Stimulated activated naive CD4-positive, alpha-beta T cell treated with Interleukin-2 at 50 U/mL for 16 hours (primary cell): ENCODE results near the gene TRAF3IP3.
A peak's percentile ranks its signal among the peaks of the same experiment; 100 is the strongest.

Source experiments
- DNase-seq: peaks from one replicate; lab custom pipeline; 2025; lab: John Stamatoyannopoulos, UW

The TRAF3IP3 gene

DNA sequence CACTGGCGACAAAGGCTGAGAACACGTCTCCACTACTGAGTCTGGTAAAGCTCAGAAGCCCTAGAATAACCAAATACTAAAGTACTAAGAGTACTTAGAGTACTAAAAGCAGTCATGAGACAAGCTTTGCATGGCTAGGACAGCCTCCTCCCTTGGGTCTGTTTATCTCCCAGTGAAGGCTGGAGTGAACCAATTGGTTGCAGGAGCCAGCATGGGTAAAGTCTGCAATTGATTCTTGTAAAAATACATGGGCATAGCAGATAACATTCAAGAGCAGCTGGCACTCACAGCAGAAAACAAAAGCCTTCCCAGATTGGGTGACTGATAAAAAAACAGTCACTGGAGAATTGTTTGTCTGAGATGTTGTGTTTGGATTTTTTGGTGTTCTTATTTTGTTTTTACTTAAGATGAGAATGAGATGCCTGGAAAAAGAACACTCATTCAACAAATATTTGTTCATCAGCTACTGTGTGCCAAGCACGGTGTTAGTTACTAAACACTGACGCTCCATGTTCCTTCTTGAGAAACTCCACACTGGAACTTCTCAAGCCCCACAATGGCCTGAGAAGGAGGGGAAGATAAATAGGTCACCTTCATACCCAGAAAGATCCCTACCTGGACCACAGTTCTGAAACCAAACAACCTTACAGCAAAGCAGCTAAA is 46.4 kb downstream of the TRAF3IP3 start:
- no peak for DNase-seq

DNA sequence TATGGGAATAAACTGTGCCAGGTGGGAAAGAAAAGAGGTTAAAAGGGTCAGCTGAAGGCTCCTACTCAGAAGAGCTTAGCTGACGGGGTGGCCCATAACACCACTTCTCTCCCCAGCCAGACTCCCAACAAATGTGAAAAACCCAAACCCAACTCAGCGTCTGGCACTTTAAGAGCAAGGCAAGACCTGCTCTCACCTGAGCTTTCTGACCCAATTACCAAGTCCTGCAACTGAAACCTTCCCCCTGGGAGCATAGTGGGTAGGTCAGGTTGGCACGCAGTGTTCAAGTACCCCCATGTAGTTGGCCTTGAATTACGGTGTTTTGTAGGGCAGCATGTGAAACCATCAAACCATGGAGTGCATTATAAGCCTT is 46.9 kb downstream of the TRAF3IP3 start:
- DNase-seq = no peak

DNA sequence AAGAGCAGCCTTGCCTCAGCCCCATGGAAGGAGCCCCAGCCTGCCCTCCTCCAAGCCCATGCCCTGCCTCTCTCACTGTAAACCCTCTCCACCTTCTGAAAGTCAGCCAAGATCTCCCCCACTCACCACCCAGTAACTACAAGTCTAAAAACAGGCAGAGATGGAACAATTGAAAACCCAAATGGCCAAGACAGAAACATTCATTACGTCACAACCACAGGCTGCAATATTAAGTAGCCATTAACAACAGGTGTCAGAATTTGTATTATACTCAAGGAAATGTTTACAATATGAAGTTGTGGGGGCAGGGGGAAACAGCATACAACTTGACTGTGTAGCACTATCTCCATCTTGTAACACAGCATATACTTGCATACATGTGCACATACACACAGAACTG is 47.7 kb downstream of the TRAF3IP3 start:
- DNase-seq = no peak

DNA sequence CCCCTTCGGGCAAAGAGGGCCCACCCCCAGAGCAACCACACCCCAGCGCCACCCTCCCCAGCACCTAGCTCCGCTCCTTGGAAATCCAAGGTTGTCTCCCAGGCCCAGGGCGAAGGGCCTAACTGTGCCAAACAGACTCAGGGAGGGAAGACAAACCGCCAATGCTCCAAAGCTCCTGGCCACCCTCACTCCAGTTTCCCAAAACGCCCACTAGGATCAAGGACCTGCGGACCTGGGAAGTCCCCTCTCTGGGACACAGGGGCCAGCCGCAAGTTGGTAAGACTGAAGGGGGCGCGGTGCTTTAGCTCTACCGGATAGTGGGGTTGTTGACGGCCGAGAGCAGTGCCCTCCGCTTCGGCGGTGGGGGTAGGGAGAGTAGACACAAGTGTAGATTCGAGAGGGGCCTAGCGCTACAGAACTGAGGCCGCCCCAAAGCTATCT is 49.5 kb downstream of the TRAF3IP3 start:
- no peak for DNase-seq

DNA sequence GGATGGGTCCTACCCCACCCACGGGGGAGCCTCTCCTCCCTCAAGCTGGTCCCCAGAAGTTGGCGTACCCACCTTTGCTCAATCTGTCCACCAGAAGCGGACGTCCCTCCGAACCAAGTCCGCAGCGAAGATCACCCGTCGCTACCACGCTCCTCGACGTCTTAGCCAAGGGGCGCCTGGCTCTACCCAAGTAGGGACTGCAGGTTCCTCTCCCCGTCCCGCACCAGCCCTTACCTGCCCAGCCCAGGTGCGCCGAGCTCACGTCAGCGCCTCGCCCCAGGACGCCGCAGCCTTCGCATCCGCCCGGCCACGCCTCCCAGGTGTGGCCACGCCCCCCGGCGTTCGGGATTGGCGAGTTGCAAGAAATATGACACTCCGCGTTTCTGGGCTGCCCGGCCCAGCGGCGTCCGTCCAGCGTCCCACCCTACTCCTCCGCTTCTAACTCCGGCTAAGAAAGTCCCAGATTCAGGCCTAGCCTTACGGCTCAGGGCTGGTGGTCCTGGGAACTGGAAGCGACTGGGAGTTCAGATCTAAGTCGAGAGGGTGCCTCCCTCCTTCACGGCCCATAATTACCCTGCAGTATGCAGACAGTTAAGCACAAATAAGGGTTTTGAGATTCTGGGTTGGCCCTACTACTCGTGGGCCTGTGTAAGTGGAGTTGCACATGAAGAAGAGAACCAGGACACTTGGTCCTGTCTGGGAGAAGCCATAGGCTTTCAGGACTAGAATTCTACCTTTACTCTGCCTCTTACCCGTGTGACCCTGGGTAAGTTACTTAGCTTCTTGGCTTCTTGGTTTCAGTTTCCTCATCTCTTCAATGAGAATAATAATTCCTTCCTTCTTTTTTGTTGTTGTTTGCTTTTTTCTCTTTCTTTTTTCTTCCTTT is 50.3 kb downstream of the TRAF3IP3 start, which contains the start of gene IRF6:
Gene IRF6, minus strand, starts transcription at position 268 of the 886 bp plus-strand sequence. CDS start 4,729 bp downstream, outside the sequence.
- DNase-seq = peak; percentile 31

DNA sequence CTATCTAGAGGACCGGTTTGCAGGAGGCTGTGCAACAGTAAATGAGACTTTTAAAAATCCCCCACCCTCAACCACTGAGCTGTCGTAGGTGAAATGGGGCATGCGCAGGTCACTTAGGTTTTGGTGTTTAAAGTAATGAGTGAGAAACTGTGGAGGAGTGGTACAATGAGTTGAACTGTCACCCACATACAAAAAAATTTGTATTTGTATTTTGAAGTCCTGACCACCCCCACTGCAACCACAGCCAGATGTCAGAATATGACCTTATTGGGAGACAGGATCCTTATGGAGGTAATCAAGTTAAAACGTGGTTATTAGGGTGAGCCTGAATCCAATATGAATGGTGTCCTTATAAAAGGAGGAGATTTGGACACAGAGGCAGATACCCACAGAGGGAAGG is 51.7 kb downstream of the TRAF3IP3 start:
- DNase-seq = no peak

DNA sequence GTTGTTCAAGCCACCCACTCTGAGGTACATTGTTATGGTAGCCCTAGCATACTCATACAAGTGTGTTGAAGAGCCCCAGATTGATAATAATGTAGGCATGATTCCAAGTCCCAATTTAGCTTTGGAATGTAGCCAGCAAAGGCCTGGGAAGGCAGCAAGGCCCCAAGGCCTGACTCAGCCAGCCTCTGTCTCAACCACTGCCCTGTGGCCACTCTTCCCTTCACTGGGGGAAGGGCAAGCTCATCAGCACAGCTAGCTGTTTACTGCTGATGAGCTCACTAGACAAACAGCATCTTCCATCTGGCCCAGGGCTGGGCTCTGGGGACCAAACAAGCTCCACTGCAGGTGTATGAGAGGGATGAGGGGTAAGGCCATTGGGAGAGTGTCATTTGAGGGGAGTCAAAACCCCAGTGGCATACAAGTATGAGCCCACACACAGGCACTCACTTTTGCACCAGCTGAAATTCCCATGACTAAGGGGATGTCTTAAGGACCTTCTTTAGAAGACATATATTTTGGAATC is 52.3 kb downstream of the TRAF3IP3 start:
- no peak for DNase-seq

DNA sequence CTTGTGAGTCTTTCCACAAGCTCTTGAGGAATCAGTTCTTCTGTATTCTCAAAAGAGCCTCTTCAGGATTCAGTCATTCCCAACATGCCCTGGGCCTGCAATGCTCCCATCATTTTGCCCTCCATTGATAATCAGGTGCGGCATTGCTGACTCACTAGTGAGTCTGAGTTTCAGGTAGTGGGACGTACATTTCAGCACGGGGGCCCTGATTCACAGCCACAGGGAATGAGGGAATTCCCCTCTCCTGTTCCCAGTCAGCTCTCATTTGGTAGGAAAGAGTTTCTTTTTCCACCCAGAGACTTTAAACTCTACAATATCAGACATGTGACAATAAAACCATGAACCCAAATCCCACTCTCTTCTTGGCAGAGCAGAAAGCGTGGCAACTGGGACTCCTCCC is 53.8 kb downstream of the TRAF3IP3 start:
- no peak for DNase-seq

DNA sequence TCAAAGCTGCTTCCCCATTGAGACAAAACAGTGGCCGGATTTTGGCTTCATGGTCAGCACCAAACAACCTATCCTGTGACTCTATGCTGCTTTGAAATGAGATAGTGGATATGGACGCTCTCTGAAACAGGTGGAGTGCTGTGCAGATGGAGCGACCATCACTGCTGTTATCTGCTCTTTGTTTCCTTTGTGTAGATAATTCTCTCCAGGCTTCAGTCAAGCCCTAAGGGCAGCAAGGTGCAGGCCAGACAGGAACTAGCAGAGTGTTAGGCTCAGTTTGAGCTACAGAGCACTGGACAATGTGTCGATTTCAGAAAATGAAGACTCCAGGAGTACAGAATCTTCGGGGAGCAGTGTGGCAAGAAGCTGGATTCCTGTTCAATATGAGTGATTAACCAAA is 54.9 kb downstream of the TRAF3IP3 start:
- DNase-seq = no peak

DNA sequence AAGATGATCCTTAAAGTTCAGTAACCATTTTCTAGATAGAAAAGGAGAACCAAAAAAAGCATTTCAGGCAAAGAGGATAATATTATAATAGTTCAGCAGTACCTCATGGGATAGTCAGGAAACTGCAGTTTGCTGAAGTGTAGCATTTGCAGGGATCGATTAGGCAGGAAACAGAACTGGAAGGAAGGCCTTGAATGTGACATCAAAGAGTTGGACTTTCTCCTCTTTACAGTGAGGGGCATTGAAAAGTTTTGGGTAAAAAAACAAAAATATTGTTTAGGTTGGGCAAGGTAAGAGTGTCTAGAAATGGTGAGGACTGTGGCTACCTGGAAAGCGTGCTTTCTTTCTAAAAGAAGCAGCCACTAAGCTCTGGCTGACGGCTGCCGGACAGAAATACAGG is 58.0 kb downstream of the TRAF3IP3 start:
- no peak for DNase-seq

DNA sequence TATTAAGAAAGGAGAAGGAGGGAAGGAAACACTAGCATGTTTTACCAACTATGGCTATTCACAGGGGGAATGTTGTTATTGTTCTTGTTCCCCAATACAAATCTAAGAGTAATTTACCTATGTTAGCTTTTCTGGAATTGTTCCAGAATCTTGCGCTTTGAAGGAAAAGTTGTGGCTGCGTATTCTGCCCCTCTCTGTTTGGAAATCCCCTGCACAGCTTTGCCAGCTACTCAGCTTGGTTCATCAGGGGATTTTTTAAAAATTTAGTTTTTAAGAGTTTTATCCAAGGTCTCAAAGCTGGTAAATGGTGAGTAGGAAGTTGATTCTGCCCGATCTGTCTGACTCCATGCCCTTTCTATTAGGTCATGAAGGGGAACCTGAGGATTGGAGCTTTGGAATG is 59.6 kb downstream of the TRAF3IP3 start:
- no peak for DNase-seq

DNA sequence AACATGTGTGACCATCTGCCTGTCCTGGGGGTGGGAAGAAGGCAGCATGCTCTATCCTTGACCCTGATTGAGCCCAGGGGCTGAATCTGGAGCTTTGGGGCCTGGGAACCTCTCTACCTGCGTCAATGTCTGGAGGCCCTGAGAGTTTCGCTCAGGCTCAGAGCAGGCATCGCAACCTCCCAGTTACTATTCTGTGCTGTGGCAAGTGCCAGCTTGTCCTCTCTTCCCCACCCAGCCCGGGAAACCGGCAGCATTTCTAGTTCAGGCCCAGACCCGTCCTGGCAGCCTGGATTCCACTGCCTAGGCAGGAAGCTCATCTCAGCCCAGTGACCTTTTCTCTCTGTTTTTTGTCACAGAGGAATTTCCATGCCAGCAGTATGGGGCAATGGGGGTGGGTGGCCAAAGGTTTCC is 60.1 kb downstream of the TRAF3IP3 start:
- no peak for DNase-seq

DNA sequence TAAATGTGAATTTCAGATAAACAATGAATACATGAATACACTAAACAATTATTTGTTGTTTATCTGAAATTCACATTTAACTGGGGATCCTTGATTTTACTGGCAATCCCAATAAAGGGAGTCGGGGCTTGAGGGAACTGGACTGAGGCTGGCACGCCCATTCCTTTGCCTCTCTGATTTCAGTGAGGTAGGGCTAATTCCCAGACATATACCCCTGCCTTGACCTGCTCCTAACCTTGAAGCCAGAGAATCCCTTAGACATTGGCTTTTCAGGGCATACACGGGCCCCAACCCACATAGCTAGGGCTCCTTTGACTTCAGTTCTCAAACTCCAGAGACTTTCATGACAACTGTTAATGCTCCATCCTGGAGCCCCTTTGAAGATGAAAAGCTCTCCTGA is 61.1 kb downstream of the TRAF3IP3 start:
- no peak for DNase-seq

DNA sequence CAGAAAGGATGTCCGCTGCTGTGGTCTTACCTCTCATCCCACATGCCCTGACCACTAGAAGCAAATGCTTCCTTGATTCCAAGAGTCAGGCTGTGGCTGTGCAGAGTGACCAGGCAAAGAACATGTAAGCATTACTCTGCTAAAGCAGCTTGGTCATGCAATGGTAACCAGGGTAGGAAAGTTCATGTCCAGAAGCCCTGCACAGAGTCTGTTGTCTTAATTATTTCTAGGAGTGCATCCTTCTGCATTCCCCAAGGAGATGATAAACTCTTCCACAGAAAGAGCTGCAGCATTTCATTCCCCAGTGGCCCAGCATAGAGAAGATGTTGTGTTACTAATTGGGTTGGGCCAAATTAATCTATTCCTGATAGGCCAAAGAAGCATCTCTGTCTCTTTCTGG is 61.8 kb downstream of the TRAF3IP3 start:
- DNase-seq = no peak

DNA sequence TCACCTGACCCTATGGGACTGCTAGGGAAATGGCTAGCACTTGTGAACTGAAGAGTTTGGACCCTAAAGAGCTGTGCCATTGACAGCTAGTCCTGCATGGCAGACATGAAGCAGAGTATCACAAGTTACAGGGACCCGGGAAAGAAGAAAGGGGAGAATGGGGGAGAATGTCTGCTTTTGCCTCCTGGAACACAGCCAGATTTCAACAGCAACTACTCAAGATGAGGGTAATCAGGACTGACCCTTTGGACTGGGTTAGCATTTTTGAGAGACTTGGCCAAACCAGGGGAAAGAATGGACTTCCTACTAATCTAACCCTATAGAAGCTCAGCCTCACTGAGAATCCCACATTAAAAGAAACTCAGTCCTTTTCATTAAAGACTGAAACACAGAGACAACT is 63.2 kb downstream of the TRAF3IP3 start:
- DNase-seq = no peak

DNA sequence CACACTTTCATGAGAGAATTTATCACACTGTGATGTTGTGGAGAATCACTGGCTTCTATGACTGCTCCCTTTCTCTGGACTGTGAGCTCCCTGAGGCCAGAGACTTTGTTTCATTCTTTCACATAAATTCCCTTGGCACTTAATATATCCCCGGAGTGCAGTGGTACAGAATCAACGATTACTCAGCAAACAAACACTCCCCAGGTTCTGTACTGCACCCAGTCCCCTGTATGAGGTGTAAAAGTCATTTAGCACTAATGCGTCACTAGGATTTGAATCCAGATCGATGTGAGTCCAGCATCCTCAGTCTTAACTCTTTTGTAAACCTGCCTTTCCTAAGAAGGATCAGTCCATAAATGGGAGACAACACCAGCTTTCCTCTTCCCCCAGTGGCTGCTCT is 65.1 kb downstream of the TRAF3IP3 start:
- DNase-seq = no peak

DNA sequence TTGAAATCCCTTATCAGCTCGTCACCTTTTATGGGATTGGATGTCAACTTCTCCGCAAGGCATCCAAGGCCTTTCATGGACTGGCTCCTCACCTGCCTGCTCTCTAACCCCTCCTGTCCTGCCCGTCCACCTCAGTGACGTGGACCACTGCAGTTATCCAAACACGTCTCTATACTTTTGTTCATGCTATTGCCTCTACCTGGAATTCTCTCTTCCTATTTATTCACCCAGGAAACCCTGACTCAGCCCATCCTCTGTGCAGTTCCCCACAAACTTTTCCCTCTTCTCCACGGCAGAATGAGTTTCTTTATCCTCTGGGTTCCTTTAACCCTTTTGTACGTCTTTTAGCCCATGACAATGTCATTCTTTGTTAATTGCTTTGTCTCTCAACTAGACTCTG is 66.9 kb downstream of the TRAF3IP3 start:
- DNase-seq = no peak

DNA sequence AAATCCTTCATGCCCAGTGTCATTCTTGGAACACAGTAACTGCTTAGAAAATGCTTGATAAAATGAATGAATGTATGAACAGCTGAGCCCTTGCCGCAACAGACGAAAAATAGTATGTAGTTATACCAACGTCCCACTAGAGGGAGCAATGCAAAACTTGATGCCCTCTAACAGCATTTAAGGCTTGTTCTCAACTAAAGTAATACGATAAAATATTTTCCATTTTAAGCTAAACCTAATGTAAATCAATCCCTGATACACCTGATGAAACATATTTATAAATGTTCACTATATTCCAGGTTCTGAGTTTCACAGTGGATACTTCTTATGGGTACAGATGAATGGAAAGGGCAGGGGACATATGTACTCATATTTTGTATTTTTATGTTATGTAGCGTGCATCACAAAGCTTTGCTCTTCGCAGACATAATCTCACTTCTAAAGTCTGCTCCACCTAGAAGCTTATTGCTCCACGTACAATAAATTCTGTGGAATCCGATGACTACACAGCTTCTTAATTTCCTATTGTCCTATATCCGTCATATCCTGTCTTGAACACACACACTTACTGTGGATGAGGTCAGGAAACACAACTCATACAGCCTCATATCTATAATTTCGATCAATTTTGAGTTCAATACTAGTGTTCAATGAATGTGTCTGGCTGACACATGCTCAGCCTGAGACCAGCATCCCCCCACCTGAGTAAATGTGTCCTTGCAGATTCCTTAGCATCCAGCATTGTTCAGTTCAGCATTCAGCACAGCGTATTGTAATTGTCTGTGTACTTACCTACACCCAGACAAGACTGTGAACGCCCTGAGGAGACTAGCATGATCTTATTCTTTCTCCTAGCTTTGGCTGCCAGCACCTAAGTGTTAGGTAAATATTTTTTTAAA is 67.5 kb downstream of the TRAF3IP3 start:
- no peak for DNase-seq

DNA sequence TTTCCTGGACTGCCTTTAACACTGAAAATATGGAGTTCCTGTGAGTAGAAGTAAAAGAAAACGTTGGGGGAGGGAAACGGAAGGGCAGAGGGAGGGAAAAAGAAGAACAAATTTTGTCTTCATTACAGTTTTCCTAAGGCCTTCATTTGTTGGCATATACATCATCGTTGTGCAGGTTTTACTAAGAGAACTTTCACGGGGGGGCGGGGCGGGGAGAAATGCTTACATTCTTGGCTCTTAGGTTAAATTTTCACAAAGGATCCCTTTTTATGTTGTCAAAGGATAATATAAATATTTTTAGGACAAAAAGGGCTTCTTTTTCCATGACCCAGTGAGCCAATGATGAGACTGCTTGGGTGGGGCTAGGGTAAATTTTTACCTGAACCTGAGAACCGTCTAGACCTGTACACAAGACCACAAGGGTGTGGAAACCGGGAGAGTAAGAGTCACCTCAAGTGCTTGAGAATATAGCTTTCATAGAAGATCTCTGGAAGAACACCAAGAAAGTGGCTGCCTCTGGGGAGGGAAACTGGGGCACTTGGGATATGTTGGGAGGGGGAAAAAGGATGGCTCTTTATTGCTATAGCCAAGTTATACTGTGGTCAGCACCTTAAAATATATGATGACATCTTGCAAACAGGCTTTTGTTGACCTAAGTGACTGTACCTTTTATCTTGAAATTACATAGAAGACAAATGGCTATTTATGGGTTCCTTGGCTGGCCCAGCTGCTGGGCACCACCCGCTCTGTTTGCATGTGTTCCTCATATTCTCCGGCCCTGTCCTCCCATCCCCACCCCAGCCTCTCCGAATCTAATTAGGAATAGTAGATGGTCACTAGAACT is 70.0 kb downstream of the TRAF3IP3 start:
- no peak for DNase-seq

DNA sequence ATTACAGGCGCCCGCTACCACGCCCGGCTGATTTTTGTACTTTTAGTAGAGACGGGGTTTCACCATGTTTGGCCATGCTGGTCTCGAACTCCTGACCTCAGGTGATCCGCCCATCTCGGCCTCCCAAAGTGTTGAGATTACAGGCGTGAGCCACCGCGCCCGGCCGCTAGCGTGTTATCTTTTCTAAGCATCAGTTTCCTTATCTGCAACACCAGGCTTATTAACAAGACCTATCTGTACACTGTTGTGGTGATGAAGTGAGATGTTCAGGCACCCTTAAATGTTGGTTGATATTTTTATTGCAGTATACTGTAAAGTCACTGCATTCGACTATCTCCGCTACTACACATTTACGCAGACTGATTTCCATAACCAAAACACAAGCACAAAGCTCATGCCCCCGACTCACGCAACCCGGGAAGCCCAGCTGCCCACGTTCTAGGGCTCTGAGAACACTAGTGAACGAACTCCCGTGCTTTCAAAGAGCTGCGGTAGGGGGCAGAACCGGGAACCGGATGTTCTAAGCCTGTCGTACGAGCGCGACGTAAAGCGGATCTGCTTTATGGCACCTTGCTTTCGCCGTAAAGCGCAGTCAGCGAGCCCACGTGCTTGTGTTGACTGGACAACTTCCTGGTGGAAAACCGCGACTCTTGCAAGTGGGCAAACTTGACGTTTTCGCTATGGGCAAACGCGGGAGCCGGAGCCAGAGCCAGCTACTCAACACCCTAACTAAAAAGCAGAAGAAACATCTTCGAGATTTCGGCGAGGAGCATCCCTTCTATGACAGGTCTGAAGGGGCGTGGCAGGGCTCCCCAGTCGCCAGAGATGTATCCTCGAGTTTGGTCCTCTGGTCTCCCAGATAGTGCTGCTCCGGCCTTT is 71.8 kb downstream of the TRAF3IP3 start, which contains the start of gene UTP25:
Gene UTP25, plus strand, starts transcription at position 589 of the 879 bp plus-strand sequence. Its CDS starts 92 bp downstream, at position 681.
- peak; percentile 93 for DNase-seq
